H1 (cell line): ENCODE results near the gene KLHL2. TPM values are rescaled to one million over a fixed set of nuclear protein-coding genes. Genes with fewer than 3 reads are reported as not detected.

ENCODE experiments used
- CTCF ChIA-PET: fragments of 300-600 bp; sonication (Branson Sonifier 250); formaldehyde crosslinking; loops from one replicate; lab custom pipeline; 2021; ENCODE audit not compliant: partially characterized antibody; lab: Charles Lee
- POLR2A ChIA-PET: fragments of 300-600 bp; sonication (Branson Sonifier 250); formaldehyde crosslinking; loops from one replicate; lab custom pipeline; 2021; ENCODE audit warnings: inconsistent platforms; ENCODE audit not compliant: partially characterized antibody; lab: Charles Lee
- DNase-seq, 2 experiments: peaks; one replicate each; pipeline versions ENCODE4 v3.0.0 to v3.0.0-alpha.2; 2010 to 2022; ENCODE audit warnings: low spot score in 2 of 2, low read depth in 1 of 2, mixed read lengths in 1 of 2
- FAIRE-seq: peaks from 2 replicates; lab custom pipeline; 2011; peaks lifted over from hg19 to GRCh38; lab: Jason Lieb, UNC
- H2AFZ ChIP-seq: 2 replicates; pipeline ENCODE4 v1.8.1; 2012; ENCODE audit warnings: low read length, inconsistent platforms
- H2AK5ac ChIP-seq: 2 replicates; pipeline ENCODE4 v1.6.1; 2013; ENCODE audit warnings: low read depth, low read length
- H2BK120ac ChIP-seq: replicated peaks from 2 replicates; pipeline ENCODE3; 2013; ENCODE audit warnings: low read depth, low read length, inconsistent platforms
- H2BK12ac ChIP-seq: 2 replicates; pipeline ENCODE4 v1.6.1; 2013; ENCODE audit warnings: low read depth, low read length
- H2BK15ac ChIP-seq: 2 replicates; pipeline ENCODE4 v1.6.1; 2013; ENCODE audit warnings: low read length
- H2BK20ac ChIP-seq: 2 replicates; pipeline ENCODE4 v1.6.1; 2013; ENCODE audit warnings: low read length
- H2BK5ac ChIP-seq: 2 replicates; pipeline ENCODE4 v1.6.1; 2013; ENCODE audit warnings: low read depth, low read length
- H3K14ac ChIP-seq: 2 replicates; pipeline ENCODE4 v1.6.1; 2013; ENCODE audit warnings: inconsistent platforms; ENCODE audit not compliant: insufficient read length
- H3K18ac ChIP-seq: 2 replicates; pipeline ENCODE4 v1.6.1; 2013; ENCODE audit warnings: low read length; ENCODE audit errors: extremely low read depth
- H3K23ac ChIP-seq: 2 replicates; pipeline ENCODE4 v1.6.1; 2013; ENCODE audit warnings: inconsistent platforms; ENCODE audit not compliant: insufficient read length
- H3K23me2 ChIP-seq: 2 replicates; pipeline ENCODE4 v1.6.1; 2013; ENCODE audit warnings: low read depth, low read length
- H3K27ac ChIP-seq: 2 replicates; pipeline ENCODE4 v1.6.1; 2011; ENCODE audit warnings: low read depth, low read length, inconsistent platforms
- H3K27me3 ChIP-seq, 4 experiments: replicated peaks in 1 of 4; 1 replicate in 1 of 4; 2 replicates in 3 of 4; pipeline versions ENCODE4 v1.6.1 to v1.8.1; 2011 to 2013; ENCODE audit warnings: low read length in 3 of 4, mild to moderate bottlenecking in 3 of 4, inconsistent platforms in 2 of 4, mixed read lengths in 2 of 4, moderate library complexity in 1 of 4; ENCODE audit not compliant: control insufficient read depth in 3 of 4, insufficient read depth in 3 of 4; ENCODE audit errors: extremely low read depth in 1 of 4
- H3K36me3 ChIP-seq, 4 experiments: 2 replicates each; pipeline versions ENCODE4 v1.6.1 to v1.8.1; 2011 to 2013; ENCODE audit warnings: mild to moderate bottlenecking in 4 of 4, low read length in 3 of 4, moderate library complexity in 2 of 4, control low read depth in 1 of 4, inconsistent platforms in 1 of 4; ENCODE audit not compliant: insufficient read depth in 4 of 4, control insufficient read depth in 2 of 4
- H3K4ac ChIP-seq: replicated peaks from 2 replicates; pipeline ENCODE3; 2013; ENCODE audit warnings: low read length, low read depth, mixed read lengths, inconsistent platforms; ENCODE audit not compliant: insufficient read length
- H3K4me1 ChIP-seq, 4 experiments: replicated peaks in 1 of 4; 1 replicate in 1 of 4; 2 replicates in 3 of 4; pipeline versions ENCODE4 v1.6.1 to v1.8.1; 2011 to 2013; ENCODE audit warnings: low read length in 3 of 4, inconsistent platforms in 2 of 4, mixed read lengths in 1 of 4; ENCODE audit not compliant: insufficient read depth in 4 of 4, control insufficient read depth in 3 of 4
- H3K4me2 ChIP-seq, 2 experiments: 2 replicates each; pipeline versions ENCODE4 v1.6.1 to v1.8.1; 2011 to 2013; ENCODE audit warnings: low read depth in 2 of 2, low read length in 2 of 2, control low read depth in 1 of 2, inconsistent platforms in 1 of 2, mild to moderate bottlenecking in 1 of 2; ENCODE audit not compliant: insufficient read depth in 1 of 2
- H3K4me3 ChIP-seq, 4 experiments: fragments of 200-600, 300-600 bp in 1 of 4; sonication (generic), shearing (Covaris generic), sonication (Bioruptor Twin) in 1 of 4; 2 replicates each; pipeline versions ENCODE4 v1.5.1 to v1.8.1; 2011 to 2016; ENCODE audit warnings: low read length in 4 of 4, low read depth in 3 of 4, control low read depth in 2 of 4, inconsistent platforms in 2 of 4, mild to moderate bottlenecking in 2 of 4, mixed read lengths in 1 of 4, moderate library complexity in 1 of 4; ENCODE audit not compliant: insufficient read depth in 2 of 4; ENCODE audit errors: extremely low read depth in 1 of 4
- H3K56ac ChIP-seq: replicated peaks from 2 replicates; pipeline ENCODE3; 2013; ENCODE audit warnings: low read depth, mild to moderate bottlenecking, mixed read lengths, low read length, inconsistent platforms; ENCODE audit not compliant: insufficient read length
- H3K79me1 ChIP-seq: 2 replicates; pipeline ENCODE4 v1.6.1; 2013; ENCODE audit warnings: low read depth, low read length, control low read depth
- H3K79me2 ChIP-seq, 2 experiments: 2 replicates each; pipeline versions ENCODE4 v1.6.1 to v1.8.1; 2012 to 2013; ENCODE audit warnings: low read length in 2 of 2, mild to moderate bottlenecking in 2 of 2, inconsistent platforms in 1 of 2; ENCODE audit not compliant: insufficient read depth in 2 of 2, control insufficient read depth in 1 of 2
- H3K9ac ChIP-seq, 4 experiments: replicated peaks in 1 of 4; 1 replicate in 1 of 4; 2 replicates in 3 of 4; pipeline versions ENCODE4 v1.6.1 to v1.8.1; 2011 to 2013; ENCODE audit warnings: low read depth in 3 of 4, low read length in 3 of 4, control low read depth in 2 of 4, mild to moderate bottlenecking in 2 of 4, moderate library complexity in 2 of 4, inconsistent platforms in 1 of 4; ENCODE audit errors: extremely low read depth in 1 of 4
- H3K9me3 ChIP-seq, 2 experiments: 2 replicates each; pipeline versions ENCODE4 v1.6.1 to v1.8.1; 2012 to 2013; ENCODE audit warnings: mild to moderate bottlenecking in 2 of 2, moderate library complexity in 2 of 2, control low read depth in 1 of 2, inconsistent platforms in 1 of 2, low read depth in 1 of 2, low read length in 1 of 2, mixed read lengths in 1 of 2; ENCODE audit not compliant: insufficient read depth in 2 of 2
- H4K20me1 ChIP-seq, 2 experiments: replicated peaks in 1 of 2; 2 replicates each; pipeline versions ENCODE3 to v1.8.1; 2011 to 2013; ENCODE audit warnings: inconsistent platforms in 2 of 2, low read length in 2 of 2, mild to moderate bottlenecking in 1 of 2; ENCODE audit not compliant: insufficient read depth in 2 of 2, control insufficient read depth in 1 of 2
- H4K5ac ChIP-seq: 2 replicates; pipeline ENCODE4 v1.6.1; 2013; ENCODE audit warnings: low read length, low read depth, mixed read lengths, inconsistent platforms; ENCODE audit not compliant: insufficient read length
- H4K8ac ChIP-seq: 2 replicates; pipeline ENCODE4 v1.8.0; 2013; ENCODE audit warnings: mild to moderate bottlenecking, moderate library complexity, low read length, inconsistent platforms; ENCODE audit not compliant: insufficient read depth; ENCODE audit errors: extremely low read depth
- H4K91ac ChIP-seq: replicated peaks from 2 replicates; pipeline ENCODE3; 2013; ENCODE audit warnings: low read length, mixed read lengths, inconsistent platforms; ENCODE audit not compliant: insufficient read length
- BACH1 ChIP-seq: IDR thresholded peaks from 2 replicates; pipeline ENCODE4 v1.6.1; 2012; ENCODE audit warnings: low read length, improper control_type of control experiment
- CHD1 ChIP-seq: IDR thresholded peaks from 2 replicates; pipeline ENCODE4 v1.6.1; 2012; ENCODE audit warnings: low read depth, low read length, improper control_type of control experiment
- GTF2F1 ChIP-seq: IDR thresholded peaks from 2 replicates; pipeline ENCODE4 v1.6.1; 2012; ENCODE audit warnings: low read depth, low read length, improper control_type of control experiment, borderline replicate concordance
- HDAC6 ChIP-seq: IDR thresholded peaks from one replicate; pipeline ENCODE4 v1.7.1; 2012; ENCODE audit warnings: low read depth, mild to moderate bottlenecking, inconsistent platforms, low read length, moderate library complexity
- KDM5A ChIP-seq: fragments of 200-600 bp; IDR thresholded peaks from 2 replicates; pipeline ENCODE4 v1.7.1; 2012; ENCODE audit warnings: mild to moderate bottlenecking, low read length, inconsistent platforms, mixed read lengths
- POU5F1 ChIP-seq: IDR thresholded peaks from 2 replicates; pipeline ENCODE4 v1.6.1; 2011; ENCODE audit warnings: low read depth, mild to moderate bottlenecking, low read length, moderate library complexity
- RFX5 ChIP-seq: IDR thresholded peaks from 2 replicates; pipeline ENCODE4 v1.6.1; 2011; ENCODE audit warnings: low read depth, low read length, improper control_type of control experiment, borderline replicate concordance
- SIN3A ChIP-seq, 2 experiments: IDR thresholded peaks in 1 of 2; conservative IDR thresholded peaks in 1 of 2; 2 replicates each; pipeline ENCODE4 v1.6.1; 2011 to 2012; ENCODE audit warnings: low read length in 2 of 2, improper control_type of control experiment in 1 of 2, low read depth in 1 of 2, mild to moderate bottlenecking in 1 of 2
- SP1 ChIP-seq: IDR thresholded peaks from 2 replicates; pipeline ENCODE4 v1.6.1; 2011; ENCODE audit warnings: low read depth, low read length
- SP4 ChIP-seq: IDR thresholded peaks from 2 replicates; pipeline ENCODE4 v1.6.1; 2012; ENCODE audit warnings: low read length, inconsistent platforms
- SRF ChIP-seq: IDR thresholded peaks from 2 replicates; pipeline ENCODE4 v1.6.1; 2011; ENCODE audit warnings: mild to moderate bottlenecking, low read depth, low read length, moderate library complexity
- TAF1 ChIP-seq: IDR thresholded peaks from 2 replicates; pipeline ENCODE4 v1.6.1; 2011; ENCODE audit warnings: mild to moderate bottlenecking, low read depth, low read length
- ZNF274 ChIP-seq: IDR thresholded peaks from 2 replicates; pipeline ENCODE4 v1.7.0; 2012; ENCODE audit warnings: low read length, borderline replicate concordance; ENCODE audit errors: extremely low read depth
- WGBS, 2 experiments: shearing (Covaris generic) in 1 of 2; methylation state at CpG; one replicate each; pipeline versions ENCODE4 v1.1.6 to v1.1.7; 2013 to 2015; ENCODE audit warnings: low lambda C conversion rate in 2 of 2, mixed read lengths in 2 of 2, inconsistent platforms in 1 of 2, low coverage in 1 of 2, missing lambda C conversion rate in 1 of 2; ENCODE audit not compliant: insufficient replicate concordance in 2 of 2, insufficient coverage in 1 of 2, insufficient read length in 1 of 2; ENCODE audit errors: extremely low coverage in 1 of 2, missing lambda C conversion rate in 1 of 2; 5-methylcytosine and 5-hydroxymethylcytosine counted together
- polyA plus RNA-seq, 7 experiments: library from polyadenylated mRNA; depleted of rRNA in 3 of 7; stranded (reverse) in 5 of 7; unstranded in 2 of 7; fragments of >200 nt in 5 of 7; fragments of 200-250 nt in 2 of 7; gene quantifications; 1 replicate in 5 of 7; 2 replicates in 1 of 7; 4 replicates in 1 of 7; pipeline versions ENCODE4 v1.2.1 to v1.2.3, GENCODE V29; 2011 to 2013; ENCODE audit warnings: missing spikeins in 2 of 7, mixed read lengths in 2 of 7
- total RNA-seq: library from RNA; stranded (reverse); fragmentation: NEBNext Ultra II Directional; extraction: Animal tissue kit (Norgen Biotek cat#: 25700); gene quantifications from 2 replicates; pipeline ENCODE4 v1.2.1, GENCODE V29; 2021

Gene KLHL2
- total and polyA plus RNA-seq, 2 of the 8 experiments (the other 6 are each of a cell fraction or from before 2014, with no cell fraction given) = 5.2 to 12.0 TPM

DNA sequence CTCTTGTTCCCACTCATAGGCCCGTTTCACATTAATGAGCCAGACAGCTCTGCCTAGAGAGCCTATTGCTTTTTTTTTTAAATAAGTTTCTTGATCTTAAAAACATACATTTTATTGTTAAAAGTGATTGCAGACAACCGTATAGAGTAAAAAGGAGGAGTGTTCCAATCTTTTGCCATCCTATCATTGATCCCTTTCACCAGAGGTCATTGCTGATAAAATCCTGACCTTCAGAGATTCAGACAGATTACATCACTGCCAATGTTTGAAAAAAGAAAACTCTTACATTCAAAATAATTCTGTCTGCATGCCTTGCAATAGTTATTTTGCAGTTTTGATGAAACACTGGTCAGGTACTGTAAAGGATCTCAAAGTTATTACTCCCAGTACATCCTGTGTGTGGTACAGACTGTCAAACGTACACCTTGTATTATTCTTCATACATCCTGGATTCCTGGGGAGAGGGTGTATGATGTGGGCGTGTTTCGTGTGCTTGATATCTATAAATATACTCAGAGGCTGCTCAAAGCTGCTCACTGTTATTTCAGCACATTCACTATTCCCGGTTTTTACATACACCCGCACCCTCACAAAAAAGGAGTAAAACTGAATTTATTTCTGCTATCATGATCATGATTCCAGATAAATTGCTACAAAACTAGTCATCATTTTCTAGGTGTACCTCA lies 15.4 kb upstream of the KLHL2 start:
- ChIA-PET CTCF (interaction anchor here (0.6 kb wide), 1 partner anchor 14 kb away, joined by 3 read pairs; no protein-coding TSS in a partner anchor), POLR2A (no interaction called here)
- H2AFZ ChIP-seq = no peak overlapping the region
- H2BK20ac ChIP-seq = no peak overlapping the region
- no peak overlapping the region for H3K27ac ChIP-seq
- H3K36me3 ChIP-seq = no peaks in the 10 kb centered on the region
- H3K4ac ChIP-seq = no peak overlapping the region
- H3K18ac ChIP-seq = no peak overlapping the region
- H3K9ac ChIP-seq = no peak overlapping the region
- FAIRE-seq (no peak), DNase-seq (no peak)
- no peaks in the 10 kb centered on the region for H3K9me3 ChIP-seq
- no peak overlapping the region for H3K14ac ChIP-seq
- no peaks in the 10 kb centered on the region for H4K20me1 ChIP-seq
- no peak overlapping the region for H3K56ac ChIP-seq
- H3K23ac ChIP-seq = no peak overlapping the region
- no peaks in the 10 kb centered on the region for H3K23me2 ChIP-seq
- no peak overlapping the region for H4K5ac ChIP-seq
- no peak overlapping the region for H3K4me2 ChIP-seq
- no peak overlapping the region for H2BK5ac ChIP-seq
- H2BK15ac ChIP-seq = no peak overlapping the region
- H2BK12ac ChIP-seq = no peak overlapping the region
- no peak overlapping the region for H2BK120ac ChIP-seq
- no peaks in the 10 kb centered on the region for H3K79me1 ChIP-seq
- no peaks in the 10 kb centered on the region for H3K27me3 ChIP-seq
- no peak overlapping the region for H2AK5ac ChIP-seq
- H4K91ac ChIP-seq = no peak overlapping the region
- H4K8ac ChIP-seq = no peak overlapping the region
- H3K4me3 ChIP-seq = no peak overlapping the region
- no peaks in the 10 kb centered on the region for H3K4me1 ChIP-seq
- H3K79me2 ChIP-seq = no peaks in the 10 kb centered on the region
- 93% methylated on average over 7 of the region's 7 CpGs; no CpG with 5 or more reads in 1 of the 2 experiments for WGBS, 2 experiments
- TF ChIP-seq TAF1 (no peak), SP4 (no peak), SRF (no peak), CHD1 (no peak), GTF2F1 (no peak), KDM5A (no peak), SIN3A (conservative IDR thresholded peaks at IDR 0.05 in 1 of 2, IDR thresholded peaks at IDR 0.05 in 1 of 2; ENCODE audit: low read depth in 1 of 2, low read length in 2 of 2) (no peak), HDAC6 (no peak), BACH1 (no peak), ZNF274 (no peak), POU5F1 (no peak), SP1 (no peak), RFX5 (no peak)
